ENCODE data around the gene ICAM4.

DNA sequence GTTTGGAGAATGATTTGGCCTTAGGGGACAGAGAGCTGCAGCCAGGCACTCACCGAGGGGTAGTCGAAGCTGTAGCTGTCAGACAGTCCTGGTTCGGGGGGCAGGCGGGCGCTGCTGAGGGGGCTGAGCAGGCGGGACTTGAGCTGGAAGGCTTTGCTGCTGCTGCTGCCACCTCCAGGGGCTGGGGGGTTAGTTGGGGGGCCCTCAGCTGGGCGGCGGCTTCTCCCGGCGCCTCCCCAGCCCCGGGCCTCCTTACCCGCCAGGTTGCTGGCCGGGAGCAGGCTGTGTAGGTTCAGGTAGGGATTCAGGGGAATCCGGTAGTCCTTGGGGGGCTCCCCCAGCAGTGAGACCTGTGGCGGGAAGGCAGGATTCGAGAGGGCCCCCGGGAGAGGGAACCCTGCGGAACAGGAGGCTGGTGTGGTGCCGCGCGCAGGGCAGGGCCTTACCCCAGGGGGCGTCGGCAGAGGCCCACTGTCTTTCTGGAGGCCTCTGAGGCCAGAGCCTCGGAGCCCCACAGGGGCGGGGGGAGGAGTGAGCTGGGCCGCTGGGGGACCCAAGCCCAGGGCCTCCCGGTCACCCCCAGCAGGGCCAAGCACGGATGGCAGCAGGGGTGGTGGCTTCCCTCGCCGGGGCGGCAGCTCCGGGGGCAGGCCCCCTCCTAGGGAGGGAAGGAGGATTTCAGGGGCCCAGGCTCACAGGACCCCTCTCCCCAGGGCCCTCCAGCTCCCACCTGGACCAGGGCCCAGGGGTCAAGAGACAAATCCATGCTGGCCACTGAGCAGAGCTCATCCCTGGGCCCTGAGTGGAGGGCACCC, 34.1 kb downstream of the ICAM4 start:
- TF ChIP-seq, protein P1, sequence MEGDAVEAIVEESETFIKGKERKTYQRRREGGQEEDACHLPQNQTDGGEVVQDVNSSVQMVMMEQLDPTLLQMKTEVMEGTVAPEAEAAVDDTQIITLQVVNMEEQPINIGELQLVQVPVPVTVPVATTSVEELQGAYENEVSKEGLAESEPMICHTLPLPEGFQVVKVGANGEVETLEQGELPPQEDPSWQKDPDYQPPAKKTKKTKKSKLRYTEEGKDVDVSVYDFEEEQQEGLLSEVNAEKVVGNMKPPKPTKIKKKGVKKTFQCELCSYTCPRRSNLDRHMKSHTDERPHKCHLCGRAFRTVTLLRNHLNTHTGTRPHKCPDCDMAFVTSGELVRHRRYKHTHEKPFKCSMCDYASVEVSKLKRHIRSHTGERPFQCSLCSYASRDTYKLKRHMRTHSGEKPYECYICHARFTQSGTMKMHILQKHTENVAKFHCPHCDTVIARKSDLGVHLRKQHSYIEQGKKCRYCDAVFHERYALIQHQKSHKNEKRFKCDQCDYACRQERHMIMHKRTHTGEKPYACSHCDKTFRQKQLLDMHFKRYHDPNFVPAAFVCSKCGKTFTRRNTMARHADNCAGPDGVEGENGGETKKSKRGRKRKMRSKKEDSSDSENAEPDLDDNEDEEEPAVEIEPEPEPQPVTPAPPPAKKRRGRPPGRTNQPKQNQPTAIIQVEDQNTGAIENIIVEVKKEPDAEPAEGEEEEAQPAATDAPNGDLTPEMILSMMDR (IDR thresholded peaks at IDR 0.05), result no peak
- TF ChIP-seq POLR2A (IDR thresholded peaks at IDR 0.05) (no peak), POLR2AphosphoS5 (IDR thresholded peaks at IDR 0.05) (no peak)
